ENCODE measurements around the gene GMPPA.

Gene GMPPA

DNA sequence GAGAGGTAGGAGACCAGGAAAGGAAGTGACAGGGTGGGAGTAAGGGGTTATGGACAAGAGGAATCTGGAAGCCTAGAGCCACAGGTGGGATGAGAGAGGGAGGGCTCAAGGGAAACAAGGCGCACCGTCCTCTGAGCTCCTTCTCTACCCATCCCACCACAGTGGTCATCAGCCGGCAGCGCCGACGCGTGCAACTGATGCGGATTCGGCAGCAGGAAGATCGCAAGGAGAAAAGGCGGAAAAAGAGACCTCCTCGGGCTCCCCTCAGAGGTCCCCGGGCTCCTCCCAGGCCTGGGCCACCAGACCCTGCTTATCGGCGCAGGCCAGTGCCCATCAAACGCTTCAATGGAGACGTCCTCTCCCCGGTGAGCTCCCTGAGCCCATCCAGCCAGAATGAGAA lies 50.3 kb downstream of the GMPPA start:
- no peak overlapping the region for H3K4me3 ChIP-seq (ENCODE audit: low read length)
- TF ChIP-seq, protein P1, sequence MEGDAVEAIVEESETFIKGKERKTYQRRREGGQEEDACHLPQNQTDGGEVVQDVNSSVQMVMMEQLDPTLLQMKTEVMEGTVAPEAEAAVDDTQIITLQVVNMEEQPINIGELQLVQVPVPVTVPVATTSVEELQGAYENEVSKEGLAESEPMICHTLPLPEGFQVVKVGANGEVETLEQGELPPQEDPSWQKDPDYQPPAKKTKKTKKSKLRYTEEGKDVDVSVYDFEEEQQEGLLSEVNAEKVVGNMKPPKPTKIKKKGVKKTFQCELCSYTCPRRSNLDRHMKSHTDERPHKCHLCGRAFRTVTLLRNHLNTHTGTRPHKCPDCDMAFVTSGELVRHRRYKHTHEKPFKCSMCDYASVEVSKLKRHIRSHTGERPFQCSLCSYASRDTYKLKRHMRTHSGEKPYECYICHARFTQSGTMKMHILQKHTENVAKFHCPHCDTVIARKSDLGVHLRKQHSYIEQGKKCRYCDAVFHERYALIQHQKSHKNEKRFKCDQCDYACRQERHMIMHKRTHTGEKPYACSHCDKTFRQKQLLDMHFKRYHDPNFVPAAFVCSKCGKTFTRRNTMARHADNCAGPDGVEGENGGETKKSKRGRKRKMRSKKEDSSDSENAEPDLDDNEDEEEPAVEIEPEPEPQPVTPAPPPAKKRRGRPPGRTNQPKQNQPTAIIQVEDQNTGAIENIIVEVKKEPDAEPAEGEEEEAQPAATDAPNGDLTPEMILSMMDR (conservative IDR thresholded peaks at IDR 0.05; ENCODE audit: low read length) = no peak
- no peak for DNase-seq (ENCODE audit: low read depth)

DNA sequence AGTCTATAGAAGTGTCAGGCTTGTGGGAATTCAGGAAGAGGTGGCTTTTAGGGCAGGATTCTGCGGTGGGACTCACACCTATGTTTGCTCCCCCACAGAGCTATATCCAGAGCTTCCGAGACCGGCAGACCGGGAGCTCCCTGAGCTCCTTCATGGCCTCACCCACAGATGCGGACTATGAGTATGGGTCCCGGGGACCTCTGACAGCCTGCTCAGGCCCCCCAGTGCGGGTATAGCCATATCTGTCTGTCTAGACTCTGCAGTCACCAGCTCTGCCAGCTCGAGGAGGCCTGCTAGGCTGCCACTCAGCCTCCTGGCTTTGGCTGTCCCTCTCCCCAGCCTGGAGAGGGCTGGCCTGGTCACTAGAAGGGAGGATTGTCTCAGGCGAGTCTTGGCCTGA lies 50.9 kb downstream of the GMPPA start:
- TF ChIP-seq, protein P1 (conservative IDR thresholded peaks at IDR 0.05; ENCODE audit: low read length) = no peak
- no peak overlapping the region for H3K4me3 ChIP-seq (ENCODE audit: low read length)
- DNase-seq (ENCODE audit: low read depth) = no peak

DNA sequence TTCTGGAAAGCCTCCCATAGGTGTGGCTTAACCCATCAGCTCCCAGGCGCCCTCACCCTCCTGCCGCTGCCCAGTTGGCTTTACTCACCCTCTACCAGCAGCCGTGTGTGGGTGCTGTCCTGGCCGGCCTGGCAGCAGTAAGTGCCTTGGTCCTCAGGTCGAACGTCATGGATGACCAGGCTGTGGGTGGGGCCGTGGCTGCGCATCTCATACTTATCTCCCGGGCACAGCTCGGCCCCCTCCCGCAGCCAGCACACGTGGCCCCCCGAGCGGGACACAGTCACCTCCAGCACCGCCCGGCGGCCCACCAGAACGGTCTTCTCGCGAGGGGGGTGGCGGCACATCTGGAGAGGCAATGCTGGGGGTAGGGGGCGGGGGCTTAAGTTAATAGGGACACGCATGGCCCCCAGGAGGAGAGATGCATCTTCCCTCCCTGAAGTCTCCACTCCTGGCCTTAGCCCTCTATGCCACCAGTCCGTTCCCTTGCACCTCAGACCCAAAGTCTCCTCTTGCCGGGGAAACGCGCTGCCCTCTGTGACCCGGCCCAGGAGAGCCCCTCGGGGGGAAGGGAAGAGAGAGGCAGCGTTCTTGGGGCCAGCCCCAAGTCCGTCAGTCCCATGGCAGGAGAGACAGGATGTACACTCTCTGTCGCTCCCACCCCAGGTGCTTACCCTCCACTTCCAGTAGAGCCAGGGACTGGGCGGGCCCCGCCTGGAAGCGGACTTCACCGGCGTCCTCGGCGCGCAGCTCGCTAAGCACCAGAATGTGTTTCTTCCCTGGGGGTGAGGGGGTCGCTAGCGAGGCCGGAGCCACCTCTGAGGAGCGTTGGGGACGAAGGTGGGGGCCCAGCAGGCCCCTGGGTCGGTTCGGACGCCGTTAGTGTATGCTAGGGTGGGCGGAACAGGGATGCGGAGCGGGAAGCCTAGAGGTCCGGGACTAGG lies 53.0 kb downstream of the GMPPA start:
- DNase-seq (ENCODE audit: low read depth) = peak; percentile 29
- TF ChIP-seq, protein P1 (conservative IDR thresholded peaks at IDR 0.05; ENCODE audit: low read length) = no peak
- peak overlapping the region; percentile 69 for H3K4me3 ChIP-seq (ENCODE audit: low read length)

DNA sequence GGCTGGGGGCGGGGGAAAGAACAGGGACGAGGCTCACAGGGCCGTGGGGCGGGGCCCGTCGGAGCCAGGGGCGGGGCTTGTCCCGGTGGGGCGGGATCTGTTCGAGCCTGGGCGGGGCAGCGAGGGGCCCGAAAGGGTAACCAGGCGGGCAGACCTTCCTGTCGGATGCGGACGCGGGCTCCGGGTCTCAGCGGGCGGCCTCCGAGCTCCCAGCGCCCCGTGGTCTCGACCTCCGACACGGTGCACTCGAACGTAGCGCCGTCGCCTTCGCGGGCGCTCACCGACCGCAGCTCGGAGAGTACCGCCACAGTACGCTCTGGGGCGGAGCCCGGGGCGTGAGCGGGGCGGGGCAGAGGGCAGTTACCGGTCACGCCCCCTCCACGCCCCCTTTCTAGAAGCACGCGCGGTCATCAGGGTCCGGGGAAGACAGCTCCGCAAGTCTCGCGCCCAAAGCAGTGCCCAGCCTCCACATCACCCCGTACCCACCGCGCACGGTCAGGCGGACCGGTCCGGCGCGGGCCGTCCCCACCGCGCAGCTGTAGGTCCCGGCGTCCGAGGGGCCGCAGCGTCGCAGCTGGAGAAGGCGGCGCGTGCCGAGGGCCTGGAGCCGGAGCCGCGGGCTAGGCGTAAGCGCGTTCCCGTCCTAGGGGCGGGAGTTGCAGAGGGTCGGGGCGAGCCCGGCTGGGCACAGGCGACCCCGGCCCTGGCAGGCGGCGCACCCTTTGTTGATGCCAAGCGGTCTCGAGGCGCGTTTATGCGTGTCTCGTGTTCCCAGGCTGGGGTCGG lies 53.9 kb downstream of the GMPPA start:
- TF ChIP-seq, protein P1 (conservative IDR thresholded peaks at IDR 0.05; ENCODE audit: low read length) = no peak
- DNase-seq (ENCODE audit: low read depth) = peak; percentile 72
- H3K4me3 ChIP-seq (ENCODE audit: low read length) = peak overlapping the region; percentile 69

DNA sequence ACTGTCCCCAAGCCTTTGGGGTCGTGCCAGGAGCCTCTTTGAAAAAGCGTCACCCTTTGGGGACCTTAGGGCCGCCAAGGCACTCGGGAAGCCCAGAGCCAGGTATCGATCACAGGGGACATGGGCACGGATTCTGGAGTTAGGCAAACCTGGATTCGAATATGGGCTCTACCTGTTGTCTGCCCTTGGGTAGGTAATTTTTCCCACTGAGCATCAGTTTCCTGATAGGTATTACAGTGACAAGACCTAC lies 54.4 kb downstream of the GMPPA start:
- TF ChIP-seq, protein P1 (conservative IDR thresholded peaks at IDR 0.05; ENCODE audit: low read length) = no peak
- no peak for DNase-seq (ENCODE audit: low read depth)
- H3K4me3 ChIP-seq (ENCODE audit: low read length) = peak overlapping the region; percentile 69

DNA sequence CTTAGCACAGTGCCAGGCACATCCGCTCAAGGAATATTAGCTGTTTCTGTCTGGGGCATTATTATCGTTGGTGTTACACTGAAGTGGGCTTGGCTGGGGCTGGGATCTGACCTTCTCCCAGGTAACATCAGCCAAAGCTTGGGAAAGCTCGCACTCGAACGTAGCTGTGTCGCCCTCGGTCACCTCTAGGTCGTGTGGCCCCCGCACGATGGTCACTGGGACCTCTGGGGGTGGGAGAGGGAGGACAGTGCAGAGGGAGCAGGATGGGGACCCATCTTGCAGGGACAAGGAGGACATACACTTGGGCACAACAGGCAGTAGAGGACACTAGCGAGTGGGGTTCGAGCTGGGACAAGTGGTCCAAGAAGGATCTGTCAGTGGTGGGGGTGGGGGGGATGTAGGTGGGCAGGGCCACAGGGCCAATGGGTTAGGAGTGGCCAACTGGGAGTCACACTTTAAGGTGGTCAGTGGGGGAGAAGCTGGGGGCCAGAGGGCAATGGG lies 54.8 kb downstream of the GMPPA start:
- H3K4me3 ChIP-seq (ENCODE audit: low read length) = no peak overlapping the region
- TF ChIP-seq, protein P1 (conservative IDR thresholded peaks at IDR 0.05; ENCODE audit: low read length) = no peak
- no peak for DNase-seq (ENCODE audit: low read depth)
